Activated CD8-positive, alpha-beta memory T cell treated with anti-CD3 and anti-CD28 coated beads, Interleukin-2, amount 50 U/mL, for 4 hours (primary cell): Measurements from ENCODE around the gene HTRA2.
A peak's percentile ranks its signal among the peaks of the same experiment; 100 is the strongest.
"Not testable (repeated sequence)": the region's sequence is repeated elsewhere in the genome, so short reads cannot be mapped to it uniquely, and the experiment has no call there.

ENCODE experiments used
- DNase-seq: peaks from one replicate; pipeline ENCODE4 v3.0.0-alpha.2; 2020

Gene HTRA2

GRCh38 chr2:74546004-74546403, 16.3 kb downstream of the HTRA2 start:
- DNase-seq = no peak

GRCh38 chr2:74548285-74548899, 18.7 kb downstream of the HTRA2 start:
- DNase-seq = no peak

- no peak for DNase-seq
Measured at GRCh38 chr2:74548900-74549826, 19.4 kb downstream of the HTRA2 start.

- DNase-seq = no peak
Measured at GRCh38 chr2:74550231-74550630, 20.5 kb downstream of the HTRA2 start.

GRCh38 chr2:74551530-74551929, 21.8 kb downstream of the HTRA2 start:
- no peak for DNase-seq

GRCh38 chr2:74551942-74552913, 22.5 kb downstream of the HTRA2 start:
- DNase-seq = no peak

- no peak for DNase-seq
Measured at GRCh38 chr2:74552914-74553811, 23.4 kb downstream of the HTRA2 start.

- DNase-seq = peak; percentile 79
Measured at GRCh38 chr2:74553892-74554819, 24.4 kb downstream of the HTRA2 start, which contains the start of the genes DOK1 and LOXL3. DOK1 (plus strand) TSS chr2:74554720; CDS start chr2:74554755, 35 bp downstream. LOXL3 (minus strand) TSS chr2:74553942; CDS start chr2:74552634, 1,308 bp downstream.

- peak; percentile 49 for DNase-seq
Measured at GRCh38 chr2:74554820-74555531, 25.2 kb downstream of the HTRA2 start.

GRCh38 chr2:74555610-74556103, 25.9 kb downstream of the HTRA2 start:
- no peak for DNase-seq

GRCh38 chr2:74556159-74556558, 26.4 kb downstream of the HTRA2 start:
- DNase-seq = no peak

- no peak for DNase-seq
Measured at GRCh38 chr2:74556831-74557370, 27.2 kb downstream of the HTRA2 start.

GRCh38 chr2:74558284-74559230, 28.8 kb downstream of the HTRA2 start:
- DNase-seq = no peak

GRCh38 chr2:74559912-74560311, 30.2 kb downstream of the HTRA2 start:
- no peak for DNase-seq

- DNase-seq = no peak
Measured at GRCh38 chr2:74560591-74560990, 30.9 kb downstream of the HTRA2 start.

GRCh38 chr2:74561022-74561421, 31.3 kb downstream of the HTRA2 start:
- not testable (repeated sequence) for DNase-seq

GRCh38 chr2:74562126-74562775, 32.5 kb downstream of the HTRA2 start:
- no peak for DNase-seq

GRCh38 chr2:74564222-74564621, 34.5 kb downstream of the HTRA2 start:
- DNase-seq = no peak
